ENCODE measurements around the gene NECTIN4.
"Not testable (repeated sequence)": the region's sequence is repeated elsewhere in the genome, so short reads cannot be mapped to it uniquely, and the experiment has no call there.

The NECTIN4 gene

GRCh38 chr1:161080441-161081405, 8.6 kb downstream of the NECTIN4 start:
- DNase-seq: no peak

- DNase-seq: no peak
These were observed 9.8 kb downstream of the NECTIN4 start for GRCh38 chr1:161079436-161080110.

- no peak for DNase-seq
These were observed 11.9 kb downstream of the NECTIN4 start for GRCh38 chr1:161077426-161077825.

GRCh38 chr1:161076410-161076809, 12.9 kb downstream of the NECTIN4 start:
- no peak for DNase-seq

GRCh38 chr1:161074676-161075368, 14.5 kb downstream of the NECTIN4 start:
- DNase-seq: no peak

GRCh38 chr1:161073474-161074121, 15.8 kb downstream of the NECTIN4 start:
- DNase-seq: no peak

GRCh38 chr1:161072751-161073449, 16.5 kb downstream of the NECTIN4 start:
- no peak for DNase-seq

GRCh38 chr1:161071886-161072371, 17.4 kb downstream of the NECTIN4 start:
- peak; percentile 22 for DNase-seq

- DNase-seq: no peak
These were observed 18.6 kb downstream of the NECTIN4 start for GRCh38 chr1:161070761-161071160.

- no peak for DNase-seq
These were observed 19.6 kb downstream of the NECTIN4 start, which contains the start of gene ARHGAP30 for GRCh38 chr1:161069731-161070270. Gene ARHGAP30 (minus strand): TSS chr1:161069891. CDS start chr1:161069624, 267 bp downstream.

GRCh38 chr1:161069241-161069640, 20.1 kb downstream of the NECTIN4 start:
- DNase-seq: no peak

- DNase-seq: no peak
These were observed 20.8 kb downstream of the NECTIN4 start for GRCh38 chr1:161068306-161069234.

GRCh38 chr1:161066694-161067093, 22.7 kb downstream of the NECTIN4 start:
- DNase-seq: no peak

- DNase-seq: not testable (repeated sequence)
These were observed 23.7 kb downstream of the NECTIN4 start for GRCh38 chr1:161065681-161066080.

GRCh38 chr1:161063936-161064335, 25.4 kb downstream of the NECTIN4 start:
- DNase-seq: not testable (repeated sequence)

- DNase-seq: no peak
These were observed 27.9 kb downstream of the NECTIN4 start for GRCh38 chr1:161061419-161061818.

GRCh38 chr1:161059293-161059692, 30.1 kb downstream of the NECTIN4 start:
- DNase-seq: no peak

- DNase-seq: no peak
These were observed 34.6 kb downstream of the NECTIN4 start for GRCh38 chr1:161054805-161055204.

- no peak for DNase-seq
These were observed 35.1 kb downstream of the NECTIN4 start for GRCh38 chr1:161054232-161054631.

GRCh38 chr1:161052899-161053298, 36.5 kb downstream of the NECTIN4 start:
- no peak for DNase-seq

Data from retina (tissue), 1 donor.